IMR-90 (cell line): ENCODE data around the gene TTLL4. TPM values are rescaled to one million over a fixed set of nuclear protein-coding genes. Genes with fewer than 3 reads are reported as not detected.

ENCODE experiments used
- ATAC-seq: fragments of 200-7000 bp; cut with Tn5 transposase; 2 replicates; pipeline ENCODE4 v1.9.1; 2020; ENCODE audit warnings: low read depth, mild to moderate bottlenecking, moderate library complexity
- BruUV-seq: library from RNA; stranded (reverse); fragments of 400-500 nt; replicated peaks from 2 replicates; lab custom pipeline; 2021; lab: Mats Ljungman, UMichigan
- CTCF ChIA-PET: fragments of 300-600 bp; formaldehyde crosslinking; extraction: SDS; loops from one replicate; lab custom pipeline; 2021; ENCODE audit warnings: antibody characterized with exemption; lab: Yijun Ruan, JAX
- POLR2A ChIA-PET: fragments of 300-600 bp; sonication (Branson Sonifier 250); formaldehyde crosslinking; loops from one replicate; lab custom pipeline; 2022; ENCODE audit warnings: antibody characterized with exemption; ENCODE audit not compliant: unreplicated experiment; lab: Charles Lee
- DNase-seq: peaks from one replicate; pipeline ENCODE4 v3.0.0; 2013
- H2AFZ ChIP-seq: replicated peaks from 2 replicates; pipeline ENCODE3; 2013; ENCODE audit warnings: low read length, mild to moderate bottlenecking; ENCODE audit not compliant: poor library complexity
- H2AK5ac ChIP-seq: 2 replicates; pipeline ENCODE4 v1.6.1; 2013; ENCODE audit warnings: low read depth, low read length, inconsistent platforms
- H2AK9ac ChIP-seq: replicated peaks from 2 replicates; pipeline ENCODE3; 2013; ENCODE audit warnings: mild to moderate bottlenecking, low read depth, low read length, moderate library complexity; ENCODE audit not compliant: poor library complexity
- H2BK120ac ChIP-seq: 2 replicates; pipeline ENCODE4 v1.6.1; 2013; ENCODE audit warnings: low read depth, low read length, inconsistent platforms
- H2BK15ac ChIP-seq: 3 replicates; pipeline ENCODE4 v1.6.1; 2013; ENCODE audit warnings: low read depth, low read length, inconsistent platforms
- H2BK20ac ChIP-seq: 2 replicates; pipeline ENCODE4 v1.6.1; 2013; ENCODE audit warnings: low read depth, mild to moderate bottlenecking, inconsistent platforms, low read length, moderate library complexity
- H2BK5ac ChIP-seq: 2 replicates; pipeline ENCODE4 v1.6.1; 2013; ENCODE audit warnings: mild to moderate bottlenecking, low read depth, low read length, inconsistent platforms; ENCODE audit not compliant: poor library complexity, severe bottlenecking
- H3K14ac ChIP-seq: replicated peaks from 2 replicates; pipeline ENCODE4 v1.6.1; 2013; ENCODE audit warnings: low read depth, low read length, inconsistent platforms
- H3K18ac ChIP-seq: 2 replicates; pipeline ENCODE4 v1.6.1; 2013; ENCODE audit warnings: low read depth, low read length, control low read depth
- H3K23ac ChIP-seq: 2 replicates; pipeline ENCODE4 v1.6.1; 2013; ENCODE audit warnings: low read depth, low read length, inconsistent platforms
- H3K27ac ChIP-seq: 2 replicates; pipeline ENCODE4 v1.5.1; 2013; ENCODE audit warnings: mild to moderate bottlenecking, control low read depth, low read length; ENCODE audit not compliant: insufficient read depth
- H3K27me3 ChIP-seq: 2 replicates; pipeline ENCODE4 v1.6.1; 2013; ENCODE audit warnings: low read length; ENCODE audit not compliant: control insufficient read depth, insufficient read depth
- H3K36me3 ChIP-seq: 2 replicates; pipeline ENCODE4 v1.6.1; 2013; ENCODE audit warnings: low read length, mixed read lengths; ENCODE audit not compliant: control insufficient read depth, insufficient read depth
- H3K4ac ChIP-seq: 2 replicates; pipeline ENCODE4 v1.6.1; 2013; ENCODE audit warnings: low read depth, low read length, inconsistent platforms
- H3K4me1 ChIP-seq: 2 replicates; pipeline ENCODE4 v1.6.1; 2013; ENCODE audit warnings: low read length, mixed read lengths; ENCODE audit not compliant: control insufficient read depth, insufficient read depth
- H3K4me2 ChIP-seq: 2 replicates; pipeline ENCODE4 v1.6.1; 2013; ENCODE audit warnings: low read depth, mild to moderate bottlenecking, control low read depth, low read length, moderate library complexity
- H3K4me3 ChIP-seq: 2 replicates; pipeline ENCODE4 v1.5.1; 2013; ENCODE audit warnings: low read depth, mild to moderate bottlenecking, control low read depth, low read length, moderate library complexity; ENCODE audit not compliant: insufficient read depth
- H3K56ac ChIP-seq: 2 replicates; pipeline ENCODE4 v1.6.1; 2013; ENCODE audit warnings: low read length, inconsistent platforms; ENCODE audit not compliant: insufficient read depth; ENCODE audit errors: extremely low read depth
- H3K79me1 ChIP-seq, 2 experiments: 2 replicates each; pipeline ENCODE4 v1.6.1; 2013; ENCODE audit warnings: low read length in 2 of 2, inconsistent platforms in 1 of 2, low read depth in 1 of 2
- H3K9ac ChIP-seq: 2 replicates; pipeline ENCODE4 v1.6.1; 2013; ENCODE audit warnings: low read depth, low read length, control low read depth
- H3K9me1 ChIP-seq: 2 replicates; pipeline ENCODE4 v1.6.1; 2013; ENCODE audit warnings: low read length, inconsistent platforms; ENCODE audit not compliant: insufficient read depth
- H3K9me3 ChIP-seq: 2 replicates; pipeline ENCODE4 v1.6.1; 2013; ENCODE audit warnings: low read length; ENCODE audit not compliant: control insufficient read depth, insufficient read depth
- H4K20me1 ChIP-seq: 2 replicates; pipeline ENCODE4 v1.6.1; 2013; ENCODE audit warnings: low read length, inconsistent platforms; ENCODE audit not compliant: insufficient read depth
- H4K5ac ChIP-seq: 2 replicates; pipeline ENCODE4 v1.6.1; 2013; ENCODE audit warnings: mild to moderate bottlenecking, low read depth, low read length, control low read depth
- H4K8ac ChIP-seq, 2 experiments: 2 replicates each; pipeline ENCODE4 v1.6.1; 2013; ENCODE audit warnings: low read depth in 2 of 2, low read length in 2 of 2, control low read depth in 1 of 2, inconsistent platforms in 1 of 2
- H4K91ac ChIP-seq: 2 replicates; pipeline ENCODE4 v1.6.1; 2013; ENCODE audit warnings: low read depth, low read length, inconsistent platforms; ENCODE audit not compliant: insufficient read depth
- BHLHE40 ChIP-seq: fragments of 150-350 bp; IDR thresholded peaks from 2 replicates; pipeline ENCODE4 v1.6.1; 2016; ENCODE audit warnings: mild to moderate bottlenecking, low read depth, low read length
- CEBPB ChIP-seq: IDR thresholded peaks from 2 replicates; pipeline ENCODE4 v1.6.1; 2012; ENCODE audit warnings: low read depth, low read length, improper control_type of control experiment
- CHD1 ChIP-seq: IDR thresholded peaks from 2 replicates; pipeline ENCODE4 v1.6.1; 2012; ENCODE audit warnings: low read depth, low read length, improper control_type of control experiment
- FOS ChIP-seq: fragments of 150-350 bp; IDR thresholded peaks from 2 replicates; pipeline ENCODE4 v1.6.1; 2016; ENCODE audit warnings: low read depth, low read length
- MAFK ChIP-seq: IDR thresholded peaks from 2 replicates; pipeline ENCODE4 v1.6.1; 2012; ENCODE audit warnings: low read depth, low read length, improper control_type of control experiment
- MAZ ChIP-seq: IDR thresholded peaks from 2 replicates; pipeline ENCODE4 v1.6.1; 2012; ENCODE audit warnings: low read depth, mild to moderate bottlenecking, low read length, improper control_type of control experiment, moderate library complexity, borderline replicate concordance
- MXI1 ChIP-seq: IDR thresholded peaks from 2 replicates; pipeline ENCODE4 v1.6.1; 2012; ENCODE audit warnings: low read depth, mild to moderate bottlenecking, low read length, moderate library complexity, borderline replicate concordance
- NFE2L2 ChIP-seq: fragments of 150-350 bp; IDR thresholded peaks from 2 replicates; pipeline ENCODE4 v1.6.1; 2016; ENCODE audit warnings: low read depth, mild to moderate bottlenecking, low read length
- RAD21 ChIP-seq: IDR thresholded peaks from 2 replicates; pipeline ENCODE4 v1.6.1; 2012; ENCODE audit warnings: low read length, improper control_type of control experiment
- RFX5 ChIP-seq: IDR thresholded peaks from 2 replicates; pipeline ENCODE4 v1.8.0; 2012; ENCODE audit warnings: low read depth, mild to moderate bottlenecking, low read length, moderate library complexity
- SMC3 ChIP-seq: fragments of 150-350 bp; IDR thresholded peaks from 2 replicates; pipeline ENCODE4 v1.6.1; 2016; ENCODE audit warnings: low read depth, mild to moderate bottlenecking, antibody characterized with exemption, low read length, moderate library complexity
- WGBS, 2 experiments: methylation state at CpG; one replicate each; pipeline versions ENCODE4 v1.1.5 to v1.1.7; 2013; ENCODE audit warnings: missing lambda C conversion rate in 2 of 2; ENCODE audit not compliant: insufficient read length in 1 of 2; ENCODE audit errors: extremely low coverage in 2 of 2; 5-methylcytosine and 5-hydroxymethylcytosine counted together
- dilution Hi-C: fragments of 300-500 bp; cut with HindIII; formaldehyde crosslinking; loops from one replicate; pipeline ENCODE4 v1.14.3; 2018; ENCODE audit warnings: low sequenced_read_pairs; ENCODE audit not compliant: unreplicated experiment
- in situ Hi-C: fragments of 300-500 bp; cut with MboI; formaldehyde crosslinking; loops from 3 replicates; pipeline ENCODE4 v1.14.3; 2019; ENCODE audit warnings: low sequenced_read_pairs, inconsistent platforms, mixed read lengths
- intact Hi-C: fragments of 100-400 bp; cut with micrococcal nuclease; formaldehyde crosslinking; loops from 2 replicates; pipeline ENCODE4 v1.10.0; 2022
- polyA plus RNA-seq, 3 experiments: library from polyadenylated mRNA; depleted of rRNA; stranded (reverse); fragments of >200 nt; gene quantifications; 2 replicates each; pipeline ENCODE4 v1.2.3, GENCODE V29; 2012; ENCODE audit warnings: low replicate concordance in 1 of 3
- total RNA-seq: library from RNA; depleted of rRNA; stranded (reverse); fragments of >200 nt; gene quantifications from 2 replicates; pipeline ENCODE4 v1.2.3, GENCODE V29; 2012
- TF ChIP-seq, protein P1 (sequence below): conservative IDR thresholded peaks from 2 replicates; pipeline ENCODE4 v1.5.1; 2012; ENCODE audit warnings: mild to moderate bottlenecking, low read depth, low read length, improper control_type of control experiment
- TF ChIP-seq, protein P2 (sequence below): fragments of 150-350 bp; IDR thresholded peaks from 2 replicates; pipeline ENCODE4 v1.6.1; 2016; ENCODE audit warnings: low read depth, mild to moderate bottlenecking, low read length, moderate library complexity, borderline replicate concordance

Gene TTLL4
- total and polyA plus RNA-seq, 2 of the 4 experiments (the other 2 are of a cell fraction), result 9.0 to 22.9 TPM

GRCh38 chr2:218780851-218781690 lies 70.4 kb downstream of the TTLL4 start:
- ChIA-PET POLR2A (no interaction called here), CTCF (no interaction called here)
- intact Hi-C loops, result loop anchor here (5.0 kb wide), 1 partner anchor 56 kb away; no protein-coding TSS in a partner anchor
- H4K5ac ChIP-seq, result no peak overlapping the region; the same call in 1 of the 2 replicates
- ATAC-seq, result no peak
- no peak for DNase-seq
- H3K23ac ChIP-seq, result peak overlapping the region; percentile 82
- H4K8ac ChIP-seq, result peak overlapping the region; percentile 70 to 91
- peak overlapping the region; percentile 50 for H3K27ac ChIP-seq
- 0 out of 2 replicates have a peak overlapping the region, but pooled peaks have one; percentile 45 for H4K91ac ChIP-seq
- H3K9me1 ChIP-seq, result peaks cover 3% of the 10 kb centered on the region; the same call in 1 of the 2 replicates
- dilution Hi-C loops, result no loop called here
- H3K9ac ChIP-seq, result peak overlapping the region; percentile 55
- peaks cover 0 to 5% of the 10 kb centered on the region in 2 experiments; a peak in 2 of 4 replicates for H3K79me1 ChIP-seq
- no peak overlapping the region for H2AK5ac ChIP-seq
- H2BK5ac ChIP-seq, result no peak overlapping the region
- peak overlapping the region; percentile 86 for H3K4me2 ChIP-seq
- in situ Hi-C loops, result no loop called here
- H3K4ac ChIP-seq, result peak overlapping the region; percentile 68
- H2BK120ac ChIP-seq, result no peak overlapping the region
- no peak overlapping the region; the same call in 2 of the 3 replicates for H2BK15ac ChIP-seq
- peak overlapping the region; percentile 42; the same call in 1 of the 2 replicates for H2BK20ac ChIP-seq
- no peak overlapping the region for H2AK9ac ChIP-seq
- H3K27me3 ChIP-seq, result no peaks in the 10 kb centered on the region
- peak overlapping the region; percentile 71; the same call in 1 of the 2 replicates for H3K14ac ChIP-seq
- H3K36me3 ChIP-seq, result 0 out of 2 replicates have a peak, but pooled peaks cover 2% of the 10 kb centered on the region
- H3K9me3 ChIP-seq, result peaks cover 6% of the 10 kb centered on the region
- peaks cover 3% of the 10 kb centered on the region; the same call in 1 of the 2 replicates for H3K4me1 ChIP-seq
- 0% methylated on average over 1 of the region's 15 CpGs; no CpG with 5 or more reads in 1 of the 2 experiments for WGBS, 2 experiments
- H4K20me1 ChIP-seq, result no peaks in the 10 kb centered on the region
- H2AFZ ChIP-seq, result peak overlapping the region; percentile 97
- no TSS peak for BruUV-seq
- peak overlapping the region; percentile 44 for H3K4me3 ChIP-seq
- peak overlapping the region; percentile 70; the same call in 1 of the 2 replicates for H3K18ac ChIP-seq
- no peak overlapping the region for H3K56ac ChIP-seq
- no peak for TF ChIP-seq RFX5
- no peak for TF ChIP-seq BHLHE40
- TF ChIP-seq, protein P1, sequence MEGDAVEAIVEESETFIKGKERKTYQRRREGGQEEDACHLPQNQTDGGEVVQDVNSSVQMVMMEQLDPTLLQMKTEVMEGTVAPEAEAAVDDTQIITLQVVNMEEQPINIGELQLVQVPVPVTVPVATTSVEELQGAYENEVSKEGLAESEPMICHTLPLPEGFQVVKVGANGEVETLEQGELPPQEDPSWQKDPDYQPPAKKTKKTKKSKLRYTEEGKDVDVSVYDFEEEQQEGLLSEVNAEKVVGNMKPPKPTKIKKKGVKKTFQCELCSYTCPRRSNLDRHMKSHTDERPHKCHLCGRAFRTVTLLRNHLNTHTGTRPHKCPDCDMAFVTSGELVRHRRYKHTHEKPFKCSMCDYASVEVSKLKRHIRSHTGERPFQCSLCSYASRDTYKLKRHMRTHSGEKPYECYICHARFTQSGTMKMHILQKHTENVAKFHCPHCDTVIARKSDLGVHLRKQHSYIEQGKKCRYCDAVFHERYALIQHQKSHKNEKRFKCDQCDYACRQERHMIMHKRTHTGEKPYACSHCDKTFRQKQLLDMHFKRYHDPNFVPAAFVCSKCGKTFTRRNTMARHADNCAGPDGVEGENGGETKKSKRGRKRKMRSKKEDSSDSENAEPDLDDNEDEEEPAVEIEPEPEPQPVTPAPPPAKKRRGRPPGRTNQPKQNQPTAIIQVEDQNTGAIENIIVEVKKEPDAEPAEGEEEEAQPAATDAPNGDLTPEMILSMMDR, result no peak
- no peak for TF ChIP-seq CEBPB
- no peak for TF ChIP-seq SMC3
- TF ChIP-seq MXI1, result no peak
- TF ChIP-seq CHD1, result no peak
- no peak for TF ChIP-seq FOS
- TF ChIP-seq NFE2L2, result no peak
- TF ChIP-seq, protein P2, sequence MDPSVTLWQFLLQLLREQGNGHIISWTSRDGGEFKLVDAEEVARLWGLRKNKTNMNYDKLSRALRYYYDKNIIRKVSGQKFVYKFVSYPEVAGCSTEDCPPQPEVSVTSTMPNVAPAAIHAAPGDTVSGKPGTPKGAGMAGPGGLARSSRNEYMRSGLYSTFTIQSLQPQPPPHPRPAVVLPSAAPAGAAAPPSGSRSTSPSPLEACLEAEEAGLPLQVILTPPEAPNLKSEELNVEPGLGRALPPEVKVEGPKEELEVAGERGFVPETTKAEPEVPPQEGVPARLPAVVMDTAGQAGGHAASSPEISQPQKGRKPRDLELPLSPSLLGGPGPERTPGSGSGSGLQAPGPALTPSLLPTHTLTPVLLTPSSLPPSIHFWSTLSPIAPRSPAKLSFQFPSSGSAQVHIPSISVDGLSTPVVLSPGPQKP, result no peak
- no peak for TF ChIP-seq MAFK
- TF ChIP-seq MAZ, result no peak
- no peak for TF ChIP-seq RAD21
